ENCODE data around the gene APAF1.

DNA sequence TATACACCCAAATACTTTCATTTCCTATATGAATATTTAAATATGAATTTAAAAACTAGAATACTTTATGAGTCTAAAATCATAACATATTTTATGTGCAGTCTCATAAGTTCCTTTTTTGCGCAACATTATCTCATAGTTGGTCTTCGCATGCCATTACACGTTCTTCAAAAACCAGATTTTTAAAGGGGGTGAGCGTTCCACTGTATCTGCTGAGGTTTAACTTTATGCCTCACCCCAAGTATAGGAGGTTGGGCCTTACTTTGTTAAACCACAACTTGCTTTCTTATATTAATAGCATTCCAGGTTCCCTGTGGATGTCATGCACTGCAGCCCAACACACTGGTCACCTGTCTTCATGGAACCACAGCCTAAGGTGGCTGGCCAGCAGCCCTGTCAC is 118.6 kb downstream of the APAF1 start:
- no peak for TF ChIP-seq ZNF791 (tag by site-specific recombination; IDR thresholded peaks at IDR 0.05)
- TF ChIP-seq, protein P1, sequence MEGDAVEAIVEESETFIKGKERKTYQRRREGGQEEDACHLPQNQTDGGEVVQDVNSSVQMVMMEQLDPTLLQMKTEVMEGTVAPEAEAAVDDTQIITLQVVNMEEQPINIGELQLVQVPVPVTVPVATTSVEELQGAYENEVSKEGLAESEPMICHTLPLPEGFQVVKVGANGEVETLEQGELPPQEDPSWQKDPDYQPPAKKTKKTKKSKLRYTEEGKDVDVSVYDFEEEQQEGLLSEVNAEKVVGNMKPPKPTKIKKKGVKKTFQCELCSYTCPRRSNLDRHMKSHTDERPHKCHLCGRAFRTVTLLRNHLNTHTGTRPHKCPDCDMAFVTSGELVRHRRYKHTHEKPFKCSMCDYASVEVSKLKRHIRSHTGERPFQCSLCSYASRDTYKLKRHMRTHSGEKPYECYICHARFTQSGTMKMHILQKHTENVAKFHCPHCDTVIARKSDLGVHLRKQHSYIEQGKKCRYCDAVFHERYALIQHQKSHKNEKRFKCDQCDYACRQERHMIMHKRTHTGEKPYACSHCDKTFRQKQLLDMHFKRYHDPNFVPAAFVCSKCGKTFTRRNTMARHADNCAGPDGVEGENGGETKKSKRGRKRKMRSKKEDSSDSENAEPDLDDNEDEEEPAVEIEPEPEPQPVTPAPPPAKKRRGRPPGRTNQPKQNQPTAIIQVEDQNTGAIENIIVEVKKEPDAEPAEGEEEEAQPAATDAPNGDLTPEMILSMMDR (tag by site-specific recombination; IDR thresholded peaks at IDR 0.05): no peak
- no peak for TF ChIP-seq SETDB1 (IDR thresholded peaks at IDR 0.05; ENCODE audit: insufficient read length, low read length)
